Activated CD4-positive, alpha-beta T cell treated with anti-CD3 and anti-CD28 coated beads, Interleukin-2, amount 10 ng/mL, durations not matched to agents 7 days and 5 days (primary cell): ENCODE measurements around the gene FLRT1. TPM values are rescaled to one million over a fixed set of nuclear protein-coding genes. Genes with fewer than 3 reads are reported as not detected.

Experiments used
- CTCF ChIA-PET: fragments of 350-600 bp; sonication (Branson Sonifier 250); formaldehyde crosslinking; loops from one replicate; lab custom pipeline; 2021; ENCODE audit warnings: antibody characterized with exemption; lab: Charles Lee
- POLR2A ChIA-PET: fragments of 350-600 bp; sonication (Branson Sonifier 250); formaldehyde crosslinking; loops from one replicate; lab custom pipeline; 2021; ENCODE audit warnings: antibody characterized with exemption; lab: Charles Lee
- DNase-seq: peaks from one replicate; pipeline ENCODE4 v3.0.0-alpha.2; 2020
- H3K27ac Mint-ChIP-seq: one replicate; pipeline ENCODE4 v1.8.0; 2021; ENCODE audit warnings: mild to moderate bottlenecking, moderate library complexity, mixed read lengths
- H3K27me3 Mint-ChIP-seq: one replicate; pipeline ENCODE4 v1.8.0; 2021; ENCODE audit warnings: mixed read lengths
- H3K36me3 Mint-ChIP-seq: one replicate; pipeline ENCODE4 v1.8.0; 2021; ENCODE audit warnings: low read depth, mixed read lengths
- H3K4me1 Mint-ChIP-seq: one replicate; pipeline ENCODE4 v1.8.0; 2021; ENCODE audit warnings: mixed read lengths
- H3K4me3 Mint-ChIP-seq: one replicate; pipeline ENCODE4 v1.8.0; 2021; ENCODE audit warnings: mild to moderate bottlenecking, moderate library complexity, mixed read lengths
- H3K9me3 Mint-ChIP-seq: one replicate; pipeline ENCODE4 v1.8.0; 2021; ENCODE audit warnings: mixed read lengths
- total RNA-seq, 2 experiments: library from RNA; stranded (reverse); gene quantifications; one replicate each; pipeline ENCODE4 v1.2.3, GENCODE V29; 2021

Gene FLRT1
- total RNA-seq, 2 experiments from 2014 or later, result not detected

- ChIA-PET CTCF (no interaction called here), POLR2A (no interaction called here)
- DNase-seq, result no peak
- Mint-ChIP-seq H3K9me3 (no peaks in the 10 kb centered on the region), H3K27me3 (peaks cover 15% of the 10 kb centered on the region), H3K4me1 (peaks cover 5% of the 10 kb centered on the region), H3K36me3 (no peaks in the 10 kb centered on the region), H3K27ac (no peak overlapping the region), H3K4me3 (no peak overlapping the region)
Observed at GRCh38 chr11:64059339-64060140, 23.8 kb downstream of the FLRT1 start.

GRCh38 chr11:64060263-64060860 is 24.6 kb downstream of the FLRT1 start:
- H3K4me3 Mint-ChIP-seq, result peak overlapping the region; percentile 49
- no peak for DNase-seq
- no peak overlapping the region for H3K27ac Mint-ChIP-seq
- ChIA-PET POLR2A (interaction anchor here (0.5 to 0.6 kb wide), 2 partner anchors 9 to 28 kb away, joined by 3 read pairs; no protein-coding TSS in a partner anchor), CTCF (no interaction called here)
- H3K27me3 Mint-ChIP-seq, result peaks cover 15% of the 10 kb centered on the region
- H3K36me3 Mint-ChIP-seq, result no peaks in the 10 kb centered on the region
- no peaks in the 10 kb centered on the region for H3K9me3 Mint-ChIP-seq
- H3K4me1 Mint-ChIP-seq, result peaks cover 5% of the 10 kb centered on the region

GRCh38 chr11:64060861-64061444 is 25.2 kb downstream of the FLRT1 start:
- ChIA-PET CTCF (interaction anchor here (0.6 to 0.8 kb wide), 3 partner anchors 16 to 296 kb away, joined by 3 read pairs; no protein-coding TSS in a partner anchor), POLR2A (interaction anchor here (0.6 kb wide), 1 partner anchor 28 kb away, joined by 3 read pairs; no protein-coding TSS in a partner anchor)
- peaks cover 5% of the 10 kb centered on the region for H3K4me1 Mint-ChIP-seq
- no peaks in the 10 kb centered on the region for H3K9me3 Mint-ChIP-seq
- peak overlapping the region; percentile 49 for H3K4me3 Mint-ChIP-seq
- H3K27me3 Mint-ChIP-seq, result peaks cover 15% of the 10 kb centered on the region
- DNase-seq, result peak; percentile 62
- H3K27ac Mint-ChIP-seq, result no peak overlapping the region
- no peaks in the 10 kb centered on the region for H3K36me3 Mint-ChIP-seq

- Mint-ChIP-seq H3K27ac (no peak overlapping the region), H3K9me3 (no peaks in the 10 kb centered on the region), H3K27me3 (peaks cover 15% of the 10 kb centered on the region), H3K36me3 (no peaks in the 10 kb centered on the region), H3K4me1 (peaks cover 5% of the 10 kb centered on the region), H3K4me3 (no peak overlapping the region)
- no peak for DNase-seq
- ChIA-PET CTCF (no interaction called here), POLR2A (no interaction called here)
Observed at GRCh38 chr11:64062185-64063039, 26.7 kb downstream of the FLRT1 start.

- peaks cover 15% of the 10 kb centered on the region for H3K27me3 Mint-ChIP-seq
- CTCF ChIA-PET, result interaction anchor here (1.5 kb wide), 1 partner anchor 38 kb away, joined by 3 read pairs; no protein-coding TSS in a partner anchor
- POLR2A ChIA-PET, result no interaction called here
Observed at GRCh38 chr11:64063777-64064176, 28.0 kb downstream of the FLRT1 start.

GRCh38 chr11:64064374-64065140 is 28.8 kb downstream of the FLRT1 start:
- Mint-ChIP-seq H3K9me3 (no peaks in the 10 kb centered on the region), H3K4me3 (no peak overlapping the region), H3K27me3 (peaks cover 15% of the 10 kb centered on the region), H3K27ac (no peak overlapping the region), H3K4me1 (peaks cover 5% of the 10 kb centered on the region), H3K36me3 (no peaks in the 10 kb centered on the region)
- no peak for DNase-seq
- POLR2A ChIA-PET, result no interaction called here
- CTCF ChIA-PET, result interaction anchor here (1.5 kb wide), 1 partner anchor 39 kb away, joined by 3 read pairs; no protein-coding TSS in a partner anchor

More at GRCh38 chr11:64063777-64064176, 28.0 kb downstream of the FLRT1 start:
- DNase-seq, result no peak
- Mint-ChIP-seq H3K9me3 (no peaks in the 10 kb centered on the region), H3K36me3 (no peaks in the 10 kb centered on the region), H3K27ac (no peak overlapping the region), H3K4me1 (peaks cover 5% of the 10 kb centered on the region), H3K4me3 (no peak overlapping the region)

GRCh38 chr11:64065141-64065465 is 29.4 kb downstream of the FLRT1 start:
- Mint-ChIP-seq H3K4me1 (peaks cover 5% of the 10 kb centered on the region), H3K36me3 (no peaks in the 10 kb centered on the region), H3K9me3 (no peaks in the 10 kb centered on the region), H3K27ac (no peak overlapping the region), H3K4me3 (no peak overlapping the region), H3K27me3 (peaks cover 15% of the 10 kb centered on the region)
- POLR2A ChIA-PET, result no interaction called here
- DNase-seq, result no peak
- CTCF ChIA-PET, result no interaction called here

- no peak for DNase-seq
- no peaks in the 10 kb centered on the region for H3K9me3 Mint-ChIP-seq
- no peaks in the 10 kb centered on the region for H3K36me3 Mint-ChIP-seq
- peaks cover 5% of the 10 kb centered on the region for H3K4me1 Mint-ChIP-seq
- H3K4me3 Mint-ChIP-seq, result no peak overlapping the region
- H3K27ac Mint-ChIP-seq, result no peak overlapping the region
- H3K27me3 Mint-ChIP-seq, result peaks cover 13% of the 10 kb centered on the region
- CTCF ChIA-PET, result no interaction called here
- POLR2A ChIA-PET, result no interaction called here
Observed at GRCh38 chr11:64065712-64066111, 30.0 kb downstream of the FLRT1 start.

- CTCF ChIA-PET, result interaction anchor here (0.6 kb wide), 1 partner anchor 991 kb away, joined by 3 read pairs; the partner anchor contains the start of gene NAALADL1
- H3K4me1 Mint-ChIP-seq, result no peaks in the 10 kb centered on the region
- POLR2A ChIA-PET, result no interaction called here
Observed at GRCh38 chr11:64067230-64067993, 31.7 kb downstream of the FLRT1 start.

GRCh38 chr11:64068705-64069400 is 33.1 kb downstream of the FLRT1 start:
- no peaks in the 10 kb centered on the region for H3K4me1 Mint-ChIP-seq
- H3K36me3 Mint-ChIP-seq, result no peaks in the 10 kb centered on the region
- no peaks in the 10 kb centered on the region for H3K9me3 Mint-ChIP-seq
- H3K27me3 Mint-ChIP-seq, result no peaks in the 10 kb centered on the region
- H3K4me3 Mint-ChIP-seq, result no peak overlapping the region
- ChIA-PET CTCF (no interaction called here), POLR2A (no interaction called here)
- no peak overlapping the region for H3K27ac Mint-ChIP-seq
- no peak for DNase-seq

More at GRCh38 chr11:64067230-64067993, 31.7 kb downstream of the FLRT1 start:
- DNase-seq, result no peak
- Mint-ChIP-seq H3K36me3 (no peaks in the 10 kb centered on the region), H3K27me3 (peaks cover 2% of the 10 kb centered on the region), H3K9me3 (no peaks in the 10 kb centered on the region), H3K27ac (no peak overlapping the region), H3K4me3 (no peak overlapping the region)
